IPS-18a (cell line): ENCODE data around the gene EZR.

Experiments
- H3K27ac ChIP-seq: one replicate; pipeline ENCODE4 v1.5.1; 2013; ENCODE audit warnings: low read length
- H3K27me3 ChIP-seq: one replicate; pipeline ENCODE4 v1.6.1; 2013; ENCODE audit warnings: mild to moderate bottlenecking, low read length; ENCODE audit not compliant: control insufficient read depth, insufficient read depth
- H3K36me3 ChIP-seq: one replicate; pipeline ENCODE4 v1.6.1; 2013; ENCODE audit warnings: low read depth, low read length; ENCODE audit not compliant: control insufficient read depth
- H3K4me1 ChIP-seq: one replicate; pipeline ENCODE4 v1.6.1; 2013; ENCODE audit warnings: low read depth, low read length; ENCODE audit not compliant: control insufficient read depth
- H3K4me3 ChIP-seq: one replicate; pipeline ENCODE4 v1.5.1; 2013; ENCODE audit warnings: low read length
- H3K9ac ChIP-seq: one replicate; pipeline ENCODE4 v1.6.1; 2013; ENCODE audit warnings: mild to moderate bottlenecking, low read length, moderate library complexity
- H3K9me3 ChIP-seq: one replicate; pipeline ENCODE4 v1.6.1; 2013; ENCODE audit warnings: low read depth, low read length; ENCODE audit not compliant: control insufficient read depth

Gene EZR

DNA sequence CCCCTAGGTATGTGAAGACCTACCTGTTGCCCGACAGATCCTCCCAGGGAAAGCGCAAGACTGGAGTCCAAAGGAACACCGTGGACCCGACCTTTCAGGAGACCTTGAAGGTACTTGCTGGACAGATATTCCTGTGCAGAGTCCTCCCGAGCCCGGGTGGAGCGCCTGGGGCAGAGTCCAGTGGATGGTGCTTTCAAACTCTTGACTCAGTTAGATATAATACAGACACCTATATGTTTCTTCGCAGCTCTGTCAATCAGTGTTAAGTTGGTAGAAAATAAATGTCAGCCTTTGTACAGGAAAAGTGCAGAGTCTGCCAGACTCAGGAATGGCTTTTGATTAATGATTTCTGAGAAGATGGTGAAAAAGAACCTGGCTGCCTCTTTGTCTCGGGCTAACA lies 67.2 kb downstream of the EZR start:
- Histone ChIP-seq H3K36me3 (no peaks in the 10 kb centered on the region), H3K9ac (no peak overlapping the region), H3K27ac (no peak overlapping the region)

GRCh38 chr6:158751224-158751623 lies 67.9 kb downstream of the EZR start:
- H3K36me3 ChIP-seq = no peaks in the 10 kb centered on the region
- H3K27ac ChIP-seq = no peak overlapping the region
- H3K4me3 ChIP-seq = no peak overlapping the region
- no peaks in the 10 kb centered on the region for H3K27me3 ChIP-seq
- H3K9me3 ChIP-seq = no peaks in the 10 kb centered on the region
- H3K4me1 ChIP-seq = no peaks in the 10 kb centered on the region
- H3K9ac ChIP-seq = no peak overlapping the region

More for the DNA sequence above, 67.2 kb downstream of the EZR start:
- Histone ChIP-seq H3K4me1 (no peaks in the 10 kb centered on the region), H3K27me3 (no peaks in the 10 kb centered on the region), H3K4me3 (no peak overlapping the region), H3K9me3 (no peaks in the 10 kb centered on the region)

- no peak overlapping the region for H3K27ac ChIP-seq
- no peak overlapping the region for H3K9ac ChIP-seq
- no peak overlapping the region for H3K4me3 ChIP-seq
- H3K27me3 ChIP-seq = no peaks in the 10 kb centered on the region
- H3K9me3 ChIP-seq = no peaks in the 10 kb centered on the region
- H3K4me1 ChIP-seq = no peaks in the 10 kb centered on the region
- no peaks in the 10 kb centered on the region for H3K36me3 ChIP-seq
Measured at GRCh38 chr6:158744986-158745430, 74.2 kb downstream of the EZR start.

DNA sequence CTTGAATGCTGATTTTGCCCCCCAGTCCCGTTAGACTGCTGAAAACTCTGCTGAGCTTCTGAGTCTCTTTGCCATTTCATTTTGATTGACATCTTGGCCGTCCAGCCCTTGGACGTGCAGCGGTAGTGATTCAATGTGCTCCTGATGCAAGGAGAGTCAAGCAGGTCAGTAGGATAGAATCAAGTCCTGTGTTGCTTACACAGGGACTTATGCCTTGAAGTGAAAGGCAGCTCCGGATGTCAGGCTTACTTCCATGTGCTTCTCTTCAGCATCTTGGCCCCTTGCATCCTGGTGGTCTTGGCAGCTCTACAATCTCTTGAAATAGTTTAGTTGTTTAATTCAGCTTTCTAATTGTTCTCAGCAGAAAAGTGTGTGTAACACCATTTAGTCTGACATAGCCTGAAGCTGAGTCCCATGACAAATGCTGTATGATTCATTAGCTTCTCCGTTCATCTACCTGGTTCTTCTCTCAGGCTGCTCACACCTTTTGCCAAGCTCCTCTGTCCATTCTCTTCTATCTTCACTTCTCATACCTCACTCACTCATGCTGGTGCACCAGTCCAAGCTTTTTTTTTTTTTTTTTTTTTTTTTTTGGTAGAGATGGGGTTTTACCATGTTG lies 76.0 kb downstream of the EZR start:
- H3K4me3 ChIP-seq = no peak overlapping the region
- no peak overlapping the region for H3K9ac ChIP-seq
- no peaks in the 10 kb centered on the region for H3K27me3 ChIP-seq
- no peak overlapping the region for H3K27ac ChIP-seq
- H3K36me3 ChIP-seq = no peaks in the 10 kb centered on the region
- no peaks in the 10 kb centered on the region for H3K9me3 ChIP-seq
- no peaks in the 10 kb centered on the region for H3K4me1 ChIP-seq

DNA sequence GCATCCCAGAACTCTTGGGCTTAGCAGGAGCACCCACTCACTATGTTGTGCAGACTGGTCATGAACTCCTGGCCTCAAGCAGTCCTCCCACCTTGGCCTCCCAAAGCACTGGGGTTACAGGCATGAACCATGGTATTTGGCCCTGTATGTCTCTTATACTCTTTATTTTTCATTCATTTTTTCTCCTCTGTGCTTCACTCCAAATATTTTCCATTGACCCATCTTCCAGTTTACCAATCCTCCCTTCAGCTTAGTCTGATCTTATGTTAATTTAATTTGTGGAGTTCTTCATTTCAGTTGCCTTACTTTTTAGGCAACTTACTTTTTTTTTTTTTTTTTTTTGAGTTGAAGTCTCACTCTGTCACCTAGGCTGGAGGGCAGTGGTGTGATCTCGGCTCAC lies 79.5 kb downstream of the EZR start:
- H3K4me1 ChIP-seq = no peaks in the 10 kb centered on the region

GRCh38 chr6:158737710-158738615 lies 81.2 kb downstream of the EZR start:
- H3K9ac ChIP-seq = no peak overlapping the region

More for the DNA sequence above, 79.5 kb downstream of the EZR start:
- Histone ChIP-seq H3K27ac (no peak overlapping the region), H3K4me3 (no peak overlapping the region), H3K9ac (no peak overlapping the region), H3K27me3 (no peaks in the 10 kb centered on the region), H3K36me3 (no peaks in the 10 kb centered on the region), H3K9me3 (no peaks in the 10 kb centered on the region)

DNA sequence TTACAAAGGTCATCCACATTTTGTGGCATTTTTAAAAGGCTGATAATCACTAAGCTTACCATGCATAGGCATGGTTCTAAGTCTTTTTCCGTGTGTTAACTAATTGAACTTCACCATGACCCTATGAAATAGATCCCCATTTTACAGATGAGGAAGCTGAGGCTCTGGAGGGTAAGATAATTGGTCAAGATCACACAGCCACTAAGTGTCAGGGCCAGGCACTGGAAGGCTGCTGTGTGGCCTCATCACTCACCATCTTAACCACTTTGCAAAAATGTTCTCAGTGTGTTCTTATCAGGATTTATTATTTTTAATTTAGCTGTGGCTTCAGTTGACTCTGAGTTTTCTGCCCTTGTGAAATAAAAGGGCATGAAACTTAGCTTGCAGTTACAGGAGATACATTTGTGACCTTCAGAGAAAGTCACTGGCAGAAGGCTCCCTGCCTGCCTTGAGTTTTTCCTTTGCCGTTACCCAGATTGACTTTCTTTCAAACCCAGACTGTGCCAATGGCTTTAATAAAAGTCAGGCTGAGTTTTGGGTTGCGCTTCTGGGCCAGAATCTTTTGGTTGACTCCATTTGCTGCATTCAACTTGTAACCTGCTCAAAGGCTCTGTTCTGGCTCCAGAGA lies 82.0 kb downstream of the EZR start:
- Histone ChIP-seq H3K4me1 (no peaks in the 10 kb centered on the region), H3K36me3 (no peaks in the 10 kb centered on the region), H3K9ac (no peak overlapping the region), H3K9me3 (no peaks in the 10 kb centered on the region), H3K4me3 (no peak overlapping the region), H3K27me3 (no peaks in the 10 kb centered on the region), H3K27ac (no peak overlapping the region)

More at GRCh38 chr6:158737710-158738615, 81.2 kb downstream of the EZR start:
- H3K36me3 ChIP-seq = no peaks in the 10 kb centered on the region
- no peak overlapping the region for H3K27ac ChIP-seq
- H3K4me1 ChIP-seq = no peaks in the 10 kb centered on the region
- H3K9me3 ChIP-seq = no peaks in the 10 kb centered on the region
- H3K4me3 ChIP-seq = no peak overlapping the region
- H3K27me3 ChIP-seq = no peaks in the 10 kb centered on the region

DNA sequence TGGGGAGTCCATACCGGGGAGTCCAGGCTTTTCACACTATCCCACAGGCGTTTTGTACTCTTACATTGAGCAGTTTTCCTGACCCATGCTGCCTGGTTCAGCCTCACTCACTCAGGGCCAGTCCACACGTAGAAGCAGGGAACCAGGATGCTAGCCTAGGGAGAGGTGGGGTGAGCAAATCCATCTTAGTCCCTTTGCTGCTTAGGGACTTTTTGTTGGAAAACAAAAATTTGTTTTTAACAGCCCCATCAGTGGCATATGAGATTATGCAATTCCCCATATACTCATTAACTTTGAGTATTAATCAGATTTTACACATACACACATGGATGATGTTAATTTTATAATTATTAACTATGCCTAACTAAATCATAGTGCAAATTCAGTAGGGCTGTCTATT lies 84.2 kb downstream of the EZR start:
- H3K9ac ChIP-seq = no peak overlapping the region
- no peaks in the 10 kb centered on the region for H3K9me3 ChIP-seq
- no peaks in the 10 kb centered on the region for H3K4me1 ChIP-seq
- H3K4me3 ChIP-seq = no peak overlapping the region
- H3K36me3 ChIP-seq = no peaks in the 10 kb centered on the region
- no peak overlapping the region for H3K27ac ChIP-seq
- no peaks in the 10 kb centered on the region for H3K27me3 ChIP-seq

DNA sequence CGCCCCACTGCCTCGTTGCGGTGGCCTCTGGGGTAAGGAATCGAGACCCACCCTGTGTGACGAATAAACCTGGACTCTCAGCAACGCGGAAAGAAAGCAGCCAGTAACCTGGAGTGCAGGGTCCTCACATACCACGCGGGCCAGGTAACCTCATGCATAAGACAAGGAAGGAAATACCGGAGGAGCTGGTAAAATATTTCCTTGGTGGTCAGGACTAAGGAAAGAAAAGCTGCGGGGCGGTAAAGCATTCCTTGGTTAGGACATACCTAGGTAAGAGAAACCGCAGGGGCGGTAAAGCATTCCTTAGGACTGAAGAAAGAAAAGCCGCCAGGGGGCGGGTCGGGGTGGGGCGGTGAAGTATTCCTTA lies 88.6 kb downstream of the EZR start:
- Histone ChIP-seq H3K9me3 (no peaks in the 10 kb centered on the region), H3K9ac (no peak overlapping the region), H3K36me3 (no peaks in the 10 kb centered on the region), H3K27ac (no peak overlapping the region), H3K4me1 (no peaks in the 10 kb centered on the region), H3K4me3 (no peak overlapping the region), H3K27me3 (no peaks in the 10 kb centered on the region)

DNA sequence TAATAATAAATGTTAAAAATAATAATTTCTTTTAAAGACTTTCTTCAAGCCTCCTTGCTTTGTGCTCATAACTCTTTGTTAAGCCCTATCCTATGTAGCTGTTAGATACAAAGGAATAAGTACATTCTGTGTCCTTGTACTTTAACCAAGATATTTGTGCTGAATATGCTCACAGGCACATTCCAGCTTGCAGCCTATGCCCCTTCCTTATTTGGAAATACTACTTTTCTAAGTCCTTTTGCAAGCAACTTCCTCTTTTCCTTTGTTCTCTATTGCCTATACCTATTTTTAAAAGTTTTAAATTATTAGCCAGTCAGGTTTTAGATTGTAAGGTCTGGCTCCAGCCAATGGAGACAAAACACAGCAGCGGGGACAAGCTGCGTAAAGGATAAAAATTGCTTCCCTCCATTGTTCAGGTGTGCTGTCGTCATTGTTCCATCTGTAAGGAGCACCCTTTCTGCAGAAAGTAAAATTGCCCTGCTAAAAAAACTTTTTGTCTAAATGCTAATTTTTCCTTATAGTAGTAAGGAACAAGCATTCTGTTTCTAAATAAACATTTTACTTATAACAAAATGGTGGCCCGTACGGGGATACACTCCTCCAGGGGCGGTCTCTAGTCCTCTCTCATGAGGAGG lies 89.1 kb downstream of the EZR start:
- no peak overlapping the region for H3K27ac ChIP-seq
- no peaks in the 10 kb centered on the region for H3K9me3 ChIP-seq
- no peaks in the 10 kb centered on the region for H3K4me1 ChIP-seq
- no peaks in the 10 kb centered on the region for H3K27me3 ChIP-seq
- H3K4me3 ChIP-seq = no peak overlapping the region
- H3K36me3 ChIP-seq = no peaks in the 10 kb centered on the region
- no peak overlapping the region for H3K9ac ChIP-seq

DNA sequence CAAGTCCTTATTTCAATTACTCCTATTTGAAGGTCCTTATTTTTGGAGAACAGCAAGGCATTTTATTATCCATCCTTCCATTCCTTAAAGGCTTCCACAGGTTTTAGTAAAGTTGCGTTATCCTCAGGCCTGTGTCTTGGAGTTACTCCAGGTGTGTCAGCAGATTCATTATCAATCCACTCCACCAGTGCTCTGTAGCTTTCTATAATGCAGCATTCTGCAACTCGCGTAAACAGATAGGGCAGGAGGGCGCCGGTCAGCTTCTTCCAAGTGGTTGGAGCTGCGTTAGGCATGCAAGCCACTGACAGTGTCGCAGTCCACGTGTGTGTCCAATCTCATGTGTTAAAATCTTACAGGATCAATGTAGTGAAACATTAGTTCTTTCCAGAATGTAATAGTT lies 93.5 kb downstream of the EZR start:
- H3K27me3 ChIP-seq = no peaks in the 10 kb centered on the region
- H3K4me3 ChIP-seq = no peak overlapping the region
- no peaks in the 10 kb centered on the region for H3K36me3 ChIP-seq
- H3K9me3 ChIP-seq = no peaks in the 10 kb centered on the region
- H3K4me1 ChIP-seq = no peaks in the 10 kb centered on the region
- no peak overlapping the region for H3K27ac ChIP-seq
- H3K9ac ChIP-seq = no peak overlapping the region
